GM21447 (cell line): ENCODE data around the gene RAB36.

ENCODE experiments used
- ATAC-seq: cut with Tn5 transposase; IDR thresholded peaks from one replicate; pipeline ENCODE4 v1.9.1; 2021; ENCODE audit not compliant: unreplicated experiment

Gene RAB36

GRCh38 chr22:23204125-23204488 is 58.8 kb downstream of the RAB36 start:
- no peak for ATAC-seq

DNA sequence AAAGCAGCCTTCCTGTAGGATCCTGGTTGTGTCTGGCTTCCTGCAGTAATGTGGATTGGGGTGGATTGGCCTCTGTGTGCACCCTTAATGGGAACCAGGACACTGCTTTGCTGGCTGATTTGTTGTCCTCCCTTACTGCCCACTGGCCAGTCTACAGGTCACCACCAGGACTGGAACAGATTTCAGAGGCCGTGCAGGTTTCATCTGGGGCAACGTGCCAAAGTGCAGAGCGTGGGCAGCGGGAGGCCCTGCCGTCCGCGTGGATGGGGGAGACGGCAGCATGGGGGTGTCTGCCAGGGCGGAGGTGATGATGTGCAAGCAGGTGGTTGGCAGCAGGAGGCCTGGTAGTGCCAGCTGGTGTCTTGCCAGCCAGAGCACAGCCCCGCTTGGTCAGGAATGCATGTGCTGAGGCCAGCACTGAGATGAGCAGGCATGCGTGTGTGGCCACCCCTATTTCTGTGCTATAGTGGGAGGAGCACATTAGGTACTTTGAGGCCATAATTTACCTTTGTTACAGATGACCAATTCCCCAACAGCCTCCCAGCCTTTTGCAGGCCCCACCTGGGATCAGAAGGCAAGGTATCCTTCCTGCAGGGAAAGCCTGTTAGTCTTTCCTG is 59.4 kb downstream of the RAB36 start:
- ATAC-seq: no peak

DNA sequence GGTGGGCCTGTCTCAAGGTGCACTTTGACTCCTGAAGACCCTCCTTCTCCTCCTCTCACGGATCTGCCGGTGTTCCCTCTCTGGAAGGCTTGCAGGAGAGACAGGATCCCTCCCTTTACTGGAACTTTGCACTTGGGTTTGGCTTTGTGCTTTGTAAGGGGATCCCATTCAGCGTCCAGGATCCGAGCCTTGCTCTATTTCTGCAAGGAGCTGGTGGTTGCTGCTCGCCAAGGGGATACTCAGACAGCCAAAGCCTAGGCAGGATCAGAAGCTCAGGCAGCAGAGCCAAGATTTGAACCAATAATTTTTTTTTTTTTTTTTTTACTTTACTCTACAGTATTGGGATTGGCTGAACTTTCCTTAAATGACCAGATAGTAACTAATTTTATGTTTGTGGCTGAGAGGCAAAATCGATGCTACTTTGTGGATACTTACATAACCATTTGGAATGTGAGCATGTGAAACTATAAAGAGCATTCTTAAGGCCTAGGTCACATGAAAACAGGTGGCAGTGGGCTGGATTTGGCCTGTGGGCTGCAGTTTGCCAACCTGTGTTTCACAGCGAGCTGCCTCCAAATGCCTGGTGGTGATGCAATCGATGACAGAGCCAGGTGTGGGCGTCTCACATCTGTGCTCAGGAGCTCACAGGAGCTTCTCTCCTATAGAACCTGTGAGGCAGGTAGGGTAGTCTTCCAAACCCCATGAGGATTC is 60.2 kb downstream of the RAB36 start:
- no peak for ATAC-seq

- ATAC-seq: no peak
Observed at GRCh38 chr22:23206915-23207314, 61.6 kb downstream of the RAB36 start.

GRCh38 chr22:23207729-23208393 is 62.6 kb downstream of the RAB36 start:
- no peak for ATAC-seq

DNA sequence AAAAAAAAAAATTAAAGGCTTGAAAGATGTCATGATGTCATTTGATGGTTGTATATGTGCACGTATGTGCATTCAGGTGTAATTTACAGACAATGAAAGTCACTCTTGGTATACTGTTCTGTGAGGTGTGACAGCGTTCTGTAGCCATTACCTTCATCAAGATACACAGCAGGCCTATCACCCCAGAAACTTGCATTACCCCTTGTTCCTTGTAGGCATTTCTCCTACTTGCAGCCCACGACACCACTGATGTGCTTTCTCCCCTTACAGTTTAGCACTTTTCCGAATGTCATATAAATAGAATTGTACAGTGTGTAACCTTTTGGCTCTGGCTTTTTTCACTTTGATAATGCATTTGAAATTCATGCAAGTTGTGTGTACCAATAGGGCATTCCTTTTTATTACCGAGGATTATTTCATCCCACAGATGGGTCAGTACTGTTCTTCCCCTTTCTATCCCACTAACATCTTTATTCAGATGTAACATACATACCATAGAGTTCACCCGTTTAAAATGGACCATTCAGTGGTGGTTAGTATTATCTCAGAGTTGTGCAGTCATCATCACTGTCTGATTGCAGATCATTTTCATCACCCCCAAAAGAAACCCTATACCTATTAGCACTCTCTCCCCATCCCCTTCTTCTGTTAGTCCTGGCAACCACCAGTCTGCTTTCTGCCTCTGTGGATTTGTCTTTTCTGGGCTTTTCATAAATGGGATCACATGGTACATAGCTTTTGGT is 65.3 kb downstream of the RAB36 start:
- ATAC-seq: no peak

DNA sequence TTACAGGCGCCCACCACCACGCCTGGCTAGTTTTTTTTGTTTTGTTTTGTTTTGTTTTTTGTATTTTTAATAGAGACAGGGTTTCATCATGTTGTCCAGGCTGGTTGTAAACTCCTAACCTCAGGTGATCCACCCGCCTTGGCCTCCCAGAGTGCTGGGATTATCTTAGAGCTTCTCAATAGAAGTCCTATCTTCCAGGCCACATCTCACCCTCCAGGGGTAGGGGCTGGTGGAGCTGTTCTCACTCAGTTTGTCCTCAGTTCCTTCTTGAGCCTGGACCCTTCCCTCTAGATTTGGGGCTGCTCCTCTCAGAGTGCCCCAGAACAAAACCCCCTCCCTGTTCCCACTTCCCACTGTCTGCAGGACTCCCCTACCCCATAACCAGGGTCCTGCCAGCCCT is 66.3 kb downstream of the RAB36 start:
- ATAC-seq: no peak

- no peak for ATAC-seq
Observed at GRCh38 chr22:23212061-23213021, 67.1 kb downstream of the RAB36 start.

DNA sequence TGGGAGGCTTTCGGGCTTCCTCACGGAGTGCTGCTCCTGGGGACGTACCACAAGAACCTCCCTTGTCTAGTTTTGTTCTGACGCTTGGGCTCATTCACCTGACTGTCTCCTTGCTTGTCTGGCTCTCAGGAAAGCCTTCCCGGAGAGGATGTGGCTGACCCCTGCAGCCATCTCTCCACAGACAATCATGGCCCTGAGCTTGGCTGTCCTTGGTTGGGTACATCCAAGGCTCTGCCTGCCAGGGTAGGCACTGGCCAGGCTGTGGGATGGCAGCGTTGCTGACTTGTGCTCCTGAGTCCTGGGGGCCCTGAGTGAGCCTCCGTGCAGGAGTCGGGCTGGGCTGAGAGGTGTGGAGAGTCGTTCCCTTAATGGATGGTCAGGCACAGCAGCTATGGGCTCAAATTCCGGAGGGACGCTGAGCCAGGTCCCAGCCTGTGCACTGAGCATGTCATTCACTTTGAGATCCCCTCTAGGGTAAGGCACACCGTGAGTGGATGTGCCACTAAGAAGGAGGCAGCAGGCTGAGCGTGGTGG is 67.8 kb downstream of the RAB36 start:
- no peak for ATAC-seq

DNA sequence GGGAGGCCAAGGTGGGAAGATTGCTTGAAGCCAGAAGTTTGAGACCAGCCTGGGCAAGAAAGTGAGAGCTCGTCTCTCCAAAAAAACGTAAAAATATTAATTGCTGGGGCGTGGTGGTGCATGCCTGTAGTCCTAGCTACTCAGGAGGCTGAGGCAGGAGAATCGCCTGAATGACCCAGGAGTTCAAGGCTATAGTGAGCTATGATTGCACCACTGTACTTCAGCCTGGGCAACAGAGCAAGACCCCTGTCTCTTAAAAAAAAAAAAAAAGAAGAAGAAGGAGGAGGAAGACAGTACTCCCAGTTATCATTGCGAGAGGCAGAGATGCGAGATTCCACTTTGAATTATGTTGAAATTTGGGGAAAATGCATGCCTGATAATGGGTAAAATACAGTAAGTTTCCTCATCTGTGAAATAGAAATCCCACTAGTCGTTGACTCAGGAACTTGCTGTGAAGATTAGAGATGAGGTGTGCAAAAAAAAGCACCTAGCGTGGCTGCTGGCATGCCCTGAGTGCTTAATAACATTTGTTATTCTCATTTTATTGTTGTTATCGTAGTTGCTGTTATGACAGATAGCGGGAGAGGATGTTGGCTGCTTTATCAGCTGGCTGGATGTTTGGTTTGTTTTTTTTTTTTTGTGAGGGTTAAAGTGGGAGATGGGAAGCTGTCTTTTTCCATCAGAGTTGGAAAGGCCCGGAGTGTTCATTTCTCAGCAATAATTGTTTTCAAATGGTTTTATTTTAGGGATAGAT is 68.5 kb downstream of the RAB36 start:
- ATAC-seq: no peak
